K562 (cell line): ENCODE results near the gene FCGR3A. TPM values are rescaled to one million over a fixed set of nuclear protein-coding genes. Genes with fewer than 3 reads are reported as not detected.
A peak's percentile ranks its signal among the peaks of the same experiment; 100 is the strongest.
"Not testable (repeated sequence)": the region's sequence is repeated elsewhere in the genome, so short reads cannot be mapped to it uniquely, and the experiment has no call there.

Source experiments
- CTBP1 ChIP-seq: fragments of 450-650 bp; IDR thresholded peaks from 2 replicates; pipeline ENCODE4 v1.6.1; 2016; ENCODE audit warnings: borderline replicate concordance
- CTCF ChIP-seq, 3 experiments: IDR thresholded peaks in 2 of 3; conservative IDR thresholded peaks in 1 of 3; 2 replicates each; pipeline ENCODE4 v1.5.1; 2011 to 2012; ENCODE audit warnings: low read length in 3 of 3, mild to moderate bottlenecking in 3 of 3, control low read depth in 2 of 3, improper control_type of control experiment in 1 of 3, inconsistent platforms in 1 of 3, low read depth in 1 of 3, mixed read lengths in 1 of 3, moderate library complexity in 1 of 3; ENCODE audit not compliant: insufficient read depth in 2 of 3
- KDM1A ChIP-seq, 2 experiments: fragments of 450-650 bp; IDR thresholded peaks; 2 replicates each; pipeline ENCODE4 v1.6.1; 2016; ENCODE audit warnings: mild to moderate bottlenecking in 2 of 2
- MEIS2 ChIP-seq: fragments of 450-650 bp; IDR thresholded peaks from 2 replicates; pipeline ENCODE4 v1.6.1; 2014; ENCODE audit warnings: mild to moderate bottlenecking; ENCODE audit not compliant: partially characterized antibody
- NR2C1 ChIP-seq, 2 experiments: fragments of 450-650 bp; IDR thresholded peaks; 2 replicates each; pipeline ENCODE4 v1.6.1; 2017; ENCODE audit warnings: mild to moderate bottlenecking in 2 of 2, antibody characterized with exemption in 1 of 2, inconsistent platforms in 1 of 2, missing compliant biosample characterization in 1 of 2, missing genetic modification characterization in 1 of 2
- NR2C2 ChIP-seq, 2 experiments: fragments of 200-800 bp in 1 of 2; sonication (Bioruptor generic) in 1 of 2; sonication (generic) in 1 of 2; formaldehyde crosslinking in 1 of 2; IDR thresholded peaks; 2 replicates each; pipeline versions ENCODE4 v1.6.1 to v1.8.0; 2016 to 2022; ENCODE audit warnings: mild to moderate bottlenecking in 1 of 2, missing compliant biosample characterization in 1 of 2, missing genetic modification characterization in 1 of 2, missing genetic modification reagents in 1 of 2
- PBX2 ChIP-seq, 2 experiments: IDR thresholded peaks in 1 of 2; conservative IDR thresholded peaks in 1 of 2; 2 replicates each; pipeline ENCODE4 v1.6.1; 2016; ENCODE audit warnings: low read depth in 2 of 2, mild to moderate bottlenecking in 1 of 2, missing compliant biosample characterization in 1 of 2, missing genetic modification characterization in 1 of 2, moderate library complexity in 1 of 2
- polyA plus RNA-seq, 8 experiments: library from polyadenylated mRNA; depleted of rRNA in 4 of 8; stranded (reverse) in 5 of 8; unstranded in 3 of 8; fragments of >200 nt; fragmentation: Nextera tagmentation in 2 of 8; fragmentation: Illumina TruSeq in 1 of 8; extraction: Ambion mirVana in 2 of 8; extraction: Trizol in 1 of 8; gene quantifications; 2 replicates each; pipeline versions ENCODE4 v1.2.1 to v1.2.3, GENCODE V29; 2011 to 2014; ENCODE audit warnings: inconsistent platforms in 1 of 8, missing spikeins in 1 of 8
- total RNA-seq, 7 experiments: library from RNA; depleted of rRNA in 6 of 7; stranded (reverse); fragments of >200 nt in 6 of 7; fragmentation: Illumina TruSeq in 2 of 7; extraction: Trizol in 2 of 7; gene quantifications; 2 replicates each; pipeline versions ENCODE4 v1.2.1 to v1.2.3, GENCODE V29; 2011 to 2021; ENCODE audit warnings: low replicate concordance in 1 of 7
- TF ChIP-seq, protein P1 (sequence below), 2 experiments: fragments of 450-650 bp; formaldehyde crosslinking in 1 of 2; IDR thresholded peaks; 2 replicates each; pipeline versions ENCODE4 v1.4.0 to v1.6.1; 2014 to 2020; ENCODE audit warnings: mild to moderate bottlenecking in 2 of 2, borderline replicate concordance in 1 of 2, low read depth in 1 of 2

FCGR3A gene
- total and polyA plus RNA-seq, 9 of the 15 experiments (the other 6 are each of a cell fraction or from before 2014, with no cell fraction given) = 0.04 to 0.29 (median 0.14) TPM; not detected in 3

DNA sequence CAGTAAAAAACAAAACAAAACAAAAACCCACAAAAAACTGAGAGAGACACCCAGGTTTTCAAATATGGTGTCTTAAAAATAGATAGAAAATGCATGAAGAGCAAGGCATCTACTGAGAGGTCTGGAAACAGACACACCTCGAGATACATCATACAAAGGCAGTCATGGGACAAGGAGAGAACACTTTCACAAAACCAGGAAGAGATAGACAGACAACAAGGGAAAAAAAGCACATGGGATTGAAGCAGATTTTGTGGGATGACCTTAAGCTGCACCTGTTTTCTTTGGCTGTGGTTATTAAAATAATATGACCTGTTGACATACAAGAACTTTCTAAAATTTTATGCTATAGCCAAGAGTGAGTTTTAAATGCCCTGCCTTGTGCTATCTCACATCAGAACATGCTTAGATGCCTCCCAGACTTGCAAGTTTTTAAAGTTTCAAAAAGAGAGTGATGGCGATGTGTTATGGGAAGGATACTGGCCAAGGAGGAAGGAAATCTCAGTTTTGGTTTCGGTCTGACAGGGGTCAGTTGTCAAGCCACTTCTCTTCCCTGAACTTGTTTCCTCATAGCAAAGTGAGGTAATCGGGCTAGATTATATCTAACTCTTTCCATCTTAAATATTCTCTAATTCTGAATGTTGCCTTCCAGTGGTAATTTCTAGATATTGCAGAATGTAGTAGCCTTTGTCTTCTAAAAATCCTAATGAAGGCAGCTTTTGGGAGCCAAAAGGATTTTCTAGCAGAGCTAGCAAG, 11.5 kb upstream of the FCGR3A start (continued):
- TF ChIP-seq NR2C1 (IDR thresholded peaks at IDR 0.05); PBX2 (CRISPR knock-in tag; IDR thresholded peaks at IDR 0.05; ENCODE audit: low read depth); NR2C2 (CRISPR knock-in tag; IDR thresholded peaks at IDR 0.05): not testable (repeated sequence)
- TF ChIP-seq NR2C1 (tag; IDR thresholded peaks at IDR 0.05) (peak; percentile 72), PBX2 (tag; conservative IDR thresholded peaks at IDR 0.05; ENCODE audit: low read depth) (peak; percentile 22; the same call in 1 of the 2 replicates), MEIS2 (peak; percentile 32), NR2C2 (tag; IDR thresholded peaks at IDR 0.05) (peak; percentile 77), CTCF (IDR thresholded peaks at IDR 0.05 in 2 of 3, conservative IDR thresholded peaks at IDR 0.05 in 1 of 3; ENCODE audit: insufficient read depth in 2 of 3, low read depth in 1 of 3, low read length in 3 of 3) (peak in 1 of 3 experiments; percentile 21; a peak in 2 of 6 replicates), KDM1A (IDR thresholded peaks at IDR 0.05) (peak in 1 of 2 experiments; percentile 37; a peak in 1 of 4 replicates), CTBP1 (peak; percentile 40; the same call in 1 of the 2 replicates)
- TF ChIP-seq, protein P1, sequence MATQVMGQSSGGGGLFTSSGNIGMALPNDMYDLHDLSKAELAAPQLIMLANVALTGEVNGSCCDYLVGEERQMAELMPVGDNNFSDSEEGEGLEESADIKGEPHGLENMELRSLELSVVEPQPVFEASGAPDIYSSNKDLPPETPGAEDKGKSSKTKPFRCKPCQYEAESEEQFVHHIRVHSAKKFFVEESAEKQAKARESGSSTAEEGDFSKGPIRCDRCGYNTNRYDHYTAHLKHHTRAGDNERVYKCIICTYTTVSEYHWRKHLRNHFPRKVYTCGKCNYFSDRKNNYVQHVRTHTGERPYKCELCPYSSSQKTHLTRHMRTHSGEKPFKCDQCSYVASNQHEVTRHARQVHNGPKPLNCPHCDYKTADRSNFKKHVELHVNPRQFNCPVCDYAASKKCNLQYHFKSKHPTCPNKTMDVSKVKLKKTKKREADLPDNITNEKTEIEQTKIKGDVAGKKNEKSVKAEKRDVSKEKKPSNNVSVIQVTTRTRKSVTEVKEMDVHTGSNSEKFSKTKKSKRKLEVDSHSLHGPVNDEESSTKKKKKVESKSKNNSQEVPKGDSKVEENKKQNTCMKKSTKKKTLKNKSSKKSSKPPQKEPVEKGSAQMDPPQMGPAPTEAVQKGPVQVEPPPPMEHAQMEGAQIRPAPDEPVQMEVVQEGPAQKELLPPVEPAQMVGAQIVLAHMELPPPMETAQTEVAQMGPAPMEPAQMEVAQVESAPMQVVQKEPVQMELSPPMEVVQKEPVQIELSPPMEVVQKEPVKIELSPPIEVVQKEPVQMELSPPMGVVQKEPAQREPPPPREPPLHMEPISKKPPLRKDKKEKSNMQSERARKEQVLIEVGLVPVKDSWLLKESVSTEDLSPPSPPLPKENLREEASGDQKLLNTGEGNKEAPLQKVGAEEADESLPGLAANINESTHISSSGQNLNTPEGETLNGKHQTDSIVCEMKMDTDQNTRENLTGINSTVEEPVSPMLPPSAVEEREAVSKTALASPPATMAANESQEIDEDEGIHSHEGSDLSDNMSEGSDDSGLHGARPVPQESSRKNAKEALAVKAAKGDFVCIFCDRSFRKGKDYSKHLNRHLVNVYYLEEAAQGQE (IDR thresholded peaks at IDR 0.05; ENCODE audit: borderline replicate concordance) = peak; percentile 21; the same call in 1 of the 2 replicates
- TF ChIP-seq, protein P1 (CRISPR knock-in tag; IDR thresholded peaks at IDR 0.05; ENCODE audit: low read depth) = not testable (repeated sequence)
